Measurements from ENCODE around the gene FAM25A.

- TF ChIP-seq, protein P1, sequence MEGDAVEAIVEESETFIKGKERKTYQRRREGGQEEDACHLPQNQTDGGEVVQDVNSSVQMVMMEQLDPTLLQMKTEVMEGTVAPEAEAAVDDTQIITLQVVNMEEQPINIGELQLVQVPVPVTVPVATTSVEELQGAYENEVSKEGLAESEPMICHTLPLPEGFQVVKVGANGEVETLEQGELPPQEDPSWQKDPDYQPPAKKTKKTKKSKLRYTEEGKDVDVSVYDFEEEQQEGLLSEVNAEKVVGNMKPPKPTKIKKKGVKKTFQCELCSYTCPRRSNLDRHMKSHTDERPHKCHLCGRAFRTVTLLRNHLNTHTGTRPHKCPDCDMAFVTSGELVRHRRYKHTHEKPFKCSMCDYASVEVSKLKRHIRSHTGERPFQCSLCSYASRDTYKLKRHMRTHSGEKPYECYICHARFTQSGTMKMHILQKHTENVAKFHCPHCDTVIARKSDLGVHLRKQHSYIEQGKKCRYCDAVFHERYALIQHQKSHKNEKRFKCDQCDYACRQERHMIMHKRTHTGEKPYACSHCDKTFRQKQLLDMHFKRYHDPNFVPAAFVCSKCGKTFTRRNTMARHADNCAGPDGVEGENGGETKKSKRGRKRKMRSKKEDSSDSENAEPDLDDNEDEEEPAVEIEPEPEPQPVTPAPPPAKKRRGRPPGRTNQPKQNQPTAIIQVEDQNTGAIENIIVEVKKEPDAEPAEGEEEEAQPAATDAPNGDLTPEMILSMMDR (conservative IDR thresholded peaks at IDR 0.05), result no peak
- no peak for TF ChIP-seq EZH2 (IDR thresholded peaks at IDR 0.05; ENCODE audit: low read depth)
Measured at GRCh38 chr10:87068281-87068680, 48.2 kb downstream of the FAM25A start.
